ENCODE results near the gene SMAGP. TPM values are rescaled to one million over a fixed set of nuclear protein-coding genes. Genes with fewer than 3 reads are reported as not detected.
"Not testable (repeated sequence)": the region's sequence is repeated elsewhere in the genome, so short reads cannot be mapped to it uniquely, and the experiment has no call there.

SMAGP gene
- total and polyA plus RNA-seq, 10 donors = 8.2 to 18.1 (median 11.6) TPM

GRCh38 chr12:51227962-51228361 is 42.3 kb downstream of the SMAGP start:
- no peaks in the 10 kb centered on the region for H3K36me3 ChIP-seq
- H3K4me3 ChIP-seq = no peak overlapping the region
- TF ChIP-seq POLR2AphosphoS5 (IDR thresholded peaks at IDR 0.05) = no peak
- no peak for TF ChIP-seq CTCF (IDR thresholded peaks at IDR 0.05 in 8 of 11, conservative IDR thresholded peaks at IDR 0.05 in 3 of 11)
- TF ChIP-seq POLR2A (IDR thresholded peaks at IDR 0.05) = no peak
- DNase-seq = no peak
- no peaks in the 10 kb centered on the region for H3K27me3 ChIP-seq (replicated peaks in 1 of 7)
- no peaks in the 10 kb centered on the region for H3K9me3 ChIP-seq
- no peak overlapping the region for H3K27ac ChIP-seq
- no peaks in the 10 kb centered on the region for H3K4me1 ChIP-seq
- 88 to 95% (median 90%) methylated on average over 1 of the region's 1 CpG for WGBS, 5 donors
- intact Hi-C loops (cut with DNase I; ENCODE audit: low total_unique reads) = no loop called here

GRCh38 chr12:51227112-51227511 is 43.1 kb downstream of the SMAGP start:
- H3K27me3 ChIP-seq (replicated peaks in 1 of 7); H3K4me1 ChIP-seq; H3K27ac ChIP-seq; H3K36me3 ChIP-seq; H3K4me3 ChIP-seq; DNase-seq; H3K9me3 ChIP-seq; intact Hi-C loops (cut with DNase I; ENCODE audit: low total_unique reads): not testable (repeated sequence)
- 85 to 93% (median 91%) methylated on average over 5 of the region's 5 CpGs for WGBS, 5 donors

- no peak for TF ChIP-seq POLR2AphosphoS5 (IDR thresholded peaks at IDR 0.05)
- no peaks in the 10 kb centered on the region for H3K9me3 ChIP-seq
- no peak for DNase-seq
- intact Hi-C loops (cut with DNase I; ENCODE audit: low total_unique reads) = no loop called here
- no peaks in the 10 kb centered on the region for H3K4me1 ChIP-seq
- H3K27me3 ChIP-seq (replicated peaks in 1 of 7) = no peaks in the 10 kb centered on the region
- no peaks in the 10 kb centered on the region for H3K36me3 ChIP-seq
- H3K4me3 ChIP-seq = no peak overlapping the region
- H3K27ac ChIP-seq = no peak overlapping the region
- WGBS, 5 donors = 92 to 98% (median 97%) methylated on average over 2 of the region's 2 CpGs
Observed at GRCh38 chr12:51225771-51226170, 44.4 kb downstream of the SMAGP start.

- Histone ChIP-seq H3K27ac (no peak overlapping the region), H3K9me3 (no peaks in the 10 kb centered on the region), H3K4me3 (no peak overlapping the region), H3K27me3 (replicated peaks in 1 of 7) (no peaks in the 10 kb centered on the region), H3K36me3 (no peaks in the 10 kb centered on the region), H3K4me1 (no peaks in the 10 kb centered on the region)
- TF ChIP-seq POLR2AphosphoS5 (IDR thresholded peaks at IDR 0.05) (no peak), CTCF (IDR thresholded peaks at IDR 0.05 in 8 of 11, conservative IDR thresholded peaks at IDR 0.05 in 3 of 11) (no peak), POLR2A (IDR thresholded peaks at IDR 0.05) (no peak)
- intact Hi-C loops (cut with DNase I; ENCODE audit: low total_unique reads) = no loop called here
- 93 to 99% (median 94%) methylated on average over 4 of the region's 4 CpGs for WGBS, 5 donors
- no peak for DNase-seq
Observed at GRCh38 chr12:51225234-51225633, 45.0 kb downstream of the SMAGP start.

GRCh38 chr12:51224625-51225024 is 45.6 kb downstream of the SMAGP start:
- WGBS, 5 donors = 84 to 94% (median 91%) methylated on average over 3 of the region's 3 CpGs
- intact Hi-C loops (cut with DNase I; ENCODE audit: low total_unique reads) = no loop called here
- TF ChIP-seq POLR2AphosphoS5 (IDR thresholded peaks at IDR 0.05) (no peak), CTCF (IDR thresholded peaks at IDR 0.05 in 8 of 11, conservative IDR thresholded peaks at IDR 0.05 in 3 of 11) (no peak), POLR2A (IDR thresholded peaks at IDR 0.05) (no peak)
- H3K27me3 ChIP-seq (replicated peaks in 1 of 7) = no peaks in the 10 kb centered on the region
- H3K4me3 ChIP-seq = no peak overlapping the region
- H3K27ac ChIP-seq = no peak overlapping the region
- H3K4me1 ChIP-seq = peaks cover 0 to 2% (median under 1%) of the 10 kb centered on the region in 6 donors
- no peaks in the 10 kb centered on the region for H3K9me3 ChIP-seq
- no peak for DNase-seq
- H3K36me3 ChIP-seq = no peaks in the 10 kb centered on the region

Data from spleen (tissue), 11 donors.